Hepatic stellate cell (primary cell): ENCODE data around the gene ASMTL.
"Not testable (repeated sequence)": the region's sequence is repeated elsewhere in the genome, so short reads cannot be mapped to it uniquely, and the experiment has no call there.

Source experiments
- DNase-seq: peaks from one replicate; pipeline ENCODE4 v3.0.0; 2011; ENCODE audit warnings: low spot score

Gene ASMTL, protein sequence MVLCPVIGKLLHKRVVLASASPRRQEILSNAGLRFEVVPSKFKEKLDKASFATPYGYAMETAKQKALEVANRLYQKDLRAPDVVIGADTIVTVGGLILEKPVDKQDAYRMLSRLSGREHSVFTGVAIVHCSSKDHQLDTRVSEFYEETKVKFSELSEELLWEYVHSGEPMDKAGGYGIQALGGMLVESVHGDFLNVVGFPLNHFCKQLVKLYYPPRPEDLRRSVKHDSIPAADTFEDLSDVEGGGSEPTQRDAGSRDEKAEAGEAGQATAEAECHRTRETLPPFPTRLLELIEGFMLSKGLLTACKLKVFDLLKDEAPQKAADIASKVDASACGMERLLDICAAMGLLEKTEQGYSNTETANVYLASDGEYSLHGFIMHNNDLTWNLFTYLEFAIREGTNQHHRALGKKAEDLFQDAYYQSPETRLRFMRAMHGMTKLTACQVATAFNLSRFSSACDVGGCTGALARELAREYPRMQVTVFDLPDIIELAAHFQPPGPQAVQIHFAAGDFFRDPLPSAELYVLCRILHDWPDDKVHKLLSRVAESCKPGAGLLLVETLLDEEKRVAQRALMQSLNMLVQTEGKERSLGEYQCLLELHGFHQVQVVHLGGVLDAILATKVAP

DNA sequence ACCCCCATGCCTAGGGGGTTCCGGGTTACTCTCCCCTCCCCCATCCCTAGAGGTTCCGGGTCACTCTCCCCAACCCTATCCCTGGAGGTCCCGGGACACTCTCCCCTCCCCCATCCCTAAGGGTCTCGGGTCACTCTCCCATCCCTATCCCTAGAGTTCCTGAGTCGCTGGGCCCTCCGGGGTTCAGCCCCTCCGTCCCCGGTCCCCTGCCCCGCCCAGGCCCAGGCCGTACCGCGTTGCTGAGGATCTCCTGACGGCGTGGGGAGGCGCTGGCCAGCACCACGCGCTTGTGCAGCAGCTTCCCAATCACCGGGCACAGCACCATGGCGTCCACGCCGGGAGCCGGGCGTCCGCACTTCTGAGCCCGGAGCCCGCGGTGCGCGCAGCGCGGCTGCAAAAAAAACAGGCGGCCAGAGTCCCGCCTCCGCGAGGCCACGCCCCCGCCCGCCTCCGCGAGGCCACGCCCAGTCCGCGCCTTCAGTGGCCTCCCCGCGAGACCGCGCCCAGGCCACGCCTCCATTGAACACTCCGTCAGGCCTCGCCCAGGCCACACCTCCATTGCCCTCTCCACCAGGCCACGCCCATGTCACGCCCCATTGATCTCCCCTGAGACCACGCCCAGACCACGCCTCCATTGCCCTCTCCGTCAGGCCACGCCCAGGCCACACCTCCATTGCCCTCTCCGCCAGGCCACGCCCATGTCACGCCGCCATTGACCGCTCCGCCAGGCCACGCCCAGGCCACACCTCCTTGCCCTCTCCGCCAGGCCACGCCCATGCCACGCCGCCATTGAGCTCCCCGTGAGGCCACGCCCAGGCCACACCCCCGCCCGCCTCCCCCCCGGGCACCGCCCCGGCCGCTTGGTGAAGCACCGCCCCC, at the start of gene ASMTL:
Gene ASMTL (minus strand): TSS at position 394 of the 879 bp plus-strand sequence. CDS start 69 bp downstream, at position 325.
- peak; percentile 96 for DNase-seq

DNA sequence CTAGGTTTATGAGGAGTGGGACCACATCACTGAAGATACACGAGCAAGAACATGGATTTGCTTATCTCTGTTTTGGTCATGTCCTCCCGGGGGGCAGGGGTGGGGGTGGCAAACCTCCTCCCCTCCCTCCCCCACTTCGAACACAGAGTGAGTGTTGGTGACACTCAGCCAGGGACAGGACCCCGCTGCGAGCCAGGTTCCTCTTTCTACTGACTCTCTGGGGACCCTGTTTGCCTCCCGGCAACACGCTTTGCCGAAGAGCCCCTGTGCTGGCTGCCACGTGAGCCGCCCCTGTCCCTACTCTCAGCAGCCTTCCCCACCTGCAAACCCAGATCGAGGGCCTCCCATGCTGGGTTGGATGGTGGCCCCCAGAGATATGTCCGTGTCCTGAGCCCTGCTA, 49.5 kb upstream of the ASMTL start:
- DNase-seq, result no peak

DNA sequence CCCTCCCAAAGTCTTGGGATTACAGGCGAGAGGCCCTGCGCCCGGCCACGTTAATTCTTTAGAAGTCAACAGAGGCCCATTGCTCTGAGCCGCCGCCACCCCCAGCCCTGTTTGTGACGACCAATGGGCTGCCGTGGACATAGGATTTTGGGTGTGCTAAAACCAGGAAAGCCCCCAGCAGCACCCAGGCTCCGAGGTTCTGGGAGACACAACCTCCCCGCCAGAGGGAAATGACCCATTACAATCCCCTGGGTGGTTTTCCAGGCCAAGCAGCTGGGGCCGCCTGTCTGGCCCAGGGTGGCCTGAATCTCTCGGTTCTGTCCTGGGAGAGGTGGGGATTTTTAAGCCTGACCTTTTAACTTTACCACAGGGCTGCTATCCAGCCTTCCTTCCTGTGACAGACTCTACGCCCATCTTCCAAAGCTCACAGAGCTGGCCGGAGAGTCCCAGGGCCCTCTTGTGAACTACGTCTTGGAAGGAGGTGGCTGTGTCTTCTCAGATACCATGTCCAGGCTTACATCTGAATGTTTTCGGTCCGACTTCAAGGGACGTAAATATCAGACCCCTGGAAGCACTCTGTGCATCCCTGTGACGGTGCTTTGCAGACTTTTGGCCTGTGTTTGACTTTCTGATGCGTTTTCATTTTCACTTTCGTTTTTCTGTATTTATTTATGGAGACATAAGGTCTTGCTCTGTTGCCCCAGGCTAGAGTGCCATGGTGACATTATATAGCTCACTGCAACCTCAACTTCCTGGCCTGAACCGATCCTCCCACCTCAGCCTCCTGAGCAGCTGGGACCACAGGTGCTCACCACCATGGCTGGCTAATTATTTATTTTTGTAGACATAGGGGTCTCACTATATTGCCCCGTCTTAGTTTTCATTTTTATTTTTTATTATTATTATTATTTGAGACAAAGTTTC, 48.3 kb upstream of the ASMTL start:
- no peak for DNase-seq

DNA sequence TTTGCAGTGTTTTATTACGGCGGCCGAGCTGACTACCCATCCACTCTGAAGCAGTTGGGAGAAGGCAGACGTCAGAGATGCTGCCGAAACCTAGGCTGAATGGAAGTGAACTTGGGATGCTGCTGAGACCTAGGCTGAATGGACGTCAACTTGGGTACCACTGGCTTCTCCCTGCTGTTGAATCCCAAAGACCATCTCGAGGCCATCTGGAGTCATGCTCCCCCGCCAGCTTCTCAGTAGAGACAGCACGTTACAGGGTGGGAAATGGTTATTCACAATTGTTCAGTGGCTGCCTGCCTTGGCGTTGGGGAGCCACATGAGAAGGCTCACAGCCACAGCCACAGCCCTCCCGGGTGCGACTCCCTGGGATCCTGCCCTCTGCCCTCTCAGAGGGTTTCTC, 43.4 kb upstream of the ASMTL start:
- DNase-seq, result no peak

DNA sequence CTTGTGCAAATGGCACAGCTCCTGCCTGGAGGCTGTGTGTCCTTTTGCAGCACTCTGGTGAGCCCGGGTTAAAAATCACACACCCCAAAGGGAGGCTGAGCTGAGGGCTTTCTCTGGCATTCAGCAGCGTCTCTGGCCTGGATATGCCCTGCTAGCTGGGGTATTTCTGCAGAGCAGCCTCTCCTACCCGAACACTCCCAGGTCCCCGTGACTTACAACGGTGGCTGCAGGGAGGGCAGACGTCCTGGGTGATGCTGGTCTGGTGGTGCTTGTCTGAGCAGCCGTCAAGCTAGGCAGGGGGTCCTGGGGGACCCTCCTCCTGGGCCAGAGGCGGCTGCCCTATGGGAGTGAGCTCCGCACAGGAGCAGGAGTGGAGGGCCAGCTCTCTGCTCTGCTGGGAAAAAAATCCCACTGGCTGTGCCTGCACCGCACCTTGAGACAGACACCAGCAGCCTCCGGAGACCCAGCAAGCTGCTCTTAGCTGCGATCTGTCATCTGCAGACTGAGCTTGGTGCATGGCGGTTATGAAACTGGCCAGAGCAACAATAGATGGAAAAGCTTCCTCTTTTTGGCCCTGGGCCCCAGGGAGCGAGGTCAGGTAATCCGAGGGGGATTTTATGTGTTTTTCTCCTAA, 41.3 kb upstream of the ASMTL start:
- DNase-seq, result no peak

DNA sequence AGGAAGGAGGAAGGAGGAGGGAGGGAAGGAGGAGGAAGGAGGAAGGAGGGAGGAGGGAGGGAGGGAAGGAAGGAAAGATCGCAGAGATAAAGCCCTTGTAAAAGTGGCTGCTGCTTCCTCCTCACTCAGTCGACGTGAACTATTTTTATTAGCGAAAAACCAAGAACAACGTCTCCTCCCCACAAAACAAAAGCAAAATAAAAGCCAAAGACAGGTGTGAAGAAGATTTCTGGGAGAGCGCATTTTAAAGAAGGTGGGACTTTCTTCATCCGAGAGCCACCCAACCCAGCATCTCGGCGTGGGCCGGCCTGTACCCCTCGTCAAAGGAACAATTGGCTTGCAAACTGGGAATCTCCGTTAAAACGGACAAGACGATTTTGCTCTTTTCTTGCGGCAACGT, 40.7 kb upstream of the ASMTL start:
- no peak for DNase-seq

DNA sequence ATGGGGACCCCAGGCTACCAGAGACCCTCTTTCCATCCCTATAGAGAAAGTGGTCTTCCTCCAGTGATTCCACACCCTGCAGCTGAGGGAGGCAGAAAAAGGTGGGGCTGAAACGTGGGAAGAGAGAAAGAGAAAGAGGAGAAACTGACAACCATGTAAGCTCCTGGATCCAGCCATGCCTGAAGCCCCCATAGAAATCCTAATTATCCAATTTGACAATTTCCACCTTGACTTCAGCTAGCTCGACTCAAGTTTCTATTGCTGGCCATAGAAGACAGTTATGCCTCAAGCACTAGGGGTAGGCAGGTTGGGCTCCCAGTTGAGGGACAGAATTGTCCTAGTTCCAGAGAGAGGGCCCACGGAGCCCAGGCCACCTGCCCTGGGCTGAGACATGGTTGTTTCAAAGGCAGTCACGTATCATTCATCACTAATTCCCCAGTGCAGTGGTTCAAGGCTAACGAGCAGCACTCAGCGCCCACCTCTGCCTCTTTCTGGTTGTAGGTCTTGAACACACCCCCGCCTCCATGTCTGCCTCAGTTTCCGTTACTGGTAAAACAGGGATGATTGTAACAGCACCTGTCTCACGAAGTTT, 39.8 kb upstream of the ASMTL start:
- DNase-seq, result no peak

DNA sequence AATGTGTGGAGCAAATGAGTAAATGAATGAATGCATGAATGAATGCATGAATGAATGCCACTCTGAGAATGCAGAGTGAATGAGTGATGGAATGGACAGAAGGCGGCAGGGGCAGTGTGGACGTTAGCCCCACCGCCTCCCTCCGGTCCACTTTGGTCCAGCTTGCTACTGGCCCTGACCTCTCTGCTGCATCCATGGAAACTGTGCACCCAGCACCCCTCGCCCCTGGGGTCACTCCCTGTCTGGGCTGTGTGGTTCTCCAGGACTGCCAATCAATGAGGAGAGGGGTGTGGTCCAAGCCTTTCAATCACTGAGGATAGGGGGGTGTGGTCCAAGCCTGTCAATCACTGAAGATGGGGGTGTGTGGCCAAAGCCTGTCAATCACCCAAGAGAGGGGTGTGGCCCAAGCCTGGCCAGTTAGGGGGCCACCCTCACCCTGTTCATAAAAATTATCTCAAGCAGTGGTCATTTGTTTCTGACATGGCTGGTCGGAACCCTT, 39.2 kb upstream of the ASMTL start:
- DNase-seq, result peak; percentile 31

DNA sequence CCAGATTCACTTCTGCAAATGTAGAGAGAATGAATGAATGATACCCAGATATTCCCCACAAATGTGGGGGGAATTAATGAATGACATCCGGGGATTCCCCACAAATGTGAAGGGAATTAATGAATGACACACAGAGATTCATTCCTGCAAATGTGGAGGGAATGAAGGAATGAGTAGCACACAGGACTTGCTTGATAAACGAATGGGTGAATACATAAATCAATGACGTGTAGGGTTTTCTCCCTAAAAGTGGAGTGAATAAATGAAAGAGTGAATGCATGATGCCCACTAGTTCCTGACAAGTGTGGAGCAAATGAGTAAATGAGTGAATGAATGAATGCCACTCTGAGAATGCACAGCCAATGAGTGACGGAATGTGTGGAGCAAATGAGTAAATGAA, 38.5 kb upstream of the ASMTL start:
- not testable (repeated sequence) for DNase-seq

DNA sequence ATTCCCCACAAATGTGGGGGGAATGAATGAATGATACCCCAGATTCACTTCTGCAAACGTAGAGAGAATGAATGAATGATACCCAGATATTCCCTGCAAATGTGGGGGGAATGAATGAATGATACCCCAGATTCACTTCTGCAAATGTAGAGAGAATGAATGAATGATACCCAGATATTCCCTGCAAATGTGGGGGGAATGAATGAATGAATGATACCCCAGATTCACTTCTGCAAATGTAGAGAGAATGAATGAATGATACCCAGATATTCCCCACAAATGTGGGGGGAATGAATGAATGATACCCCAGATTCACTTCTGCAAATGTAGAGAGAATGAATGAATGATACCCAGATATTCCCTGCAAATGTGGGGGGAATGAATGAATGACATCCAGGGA, 38.0 kb upstream of the ASMTL start:
- DNase-seq, result not testable (repeated sequence)

DNA sequence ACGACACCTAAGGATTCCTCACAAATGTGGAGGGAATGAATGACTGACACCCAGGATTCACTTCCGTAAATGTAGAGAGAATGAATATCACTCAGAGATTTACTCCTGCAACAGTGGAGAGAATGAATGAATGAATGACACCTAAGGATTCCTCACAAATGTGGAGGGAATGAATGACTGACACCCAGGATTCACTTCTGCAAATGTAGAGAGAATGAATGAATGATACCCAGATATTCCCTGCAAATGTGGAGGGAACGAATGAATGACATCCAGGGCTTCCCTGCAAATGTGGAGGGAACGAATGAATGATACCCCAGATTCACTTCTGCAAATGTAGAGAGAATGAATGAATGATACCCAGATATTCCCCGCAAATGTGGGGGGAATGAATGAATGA, 36.6 kb upstream of the ASMTL start:
- not testable (repeated sequence) for DNase-seq

DNA sequence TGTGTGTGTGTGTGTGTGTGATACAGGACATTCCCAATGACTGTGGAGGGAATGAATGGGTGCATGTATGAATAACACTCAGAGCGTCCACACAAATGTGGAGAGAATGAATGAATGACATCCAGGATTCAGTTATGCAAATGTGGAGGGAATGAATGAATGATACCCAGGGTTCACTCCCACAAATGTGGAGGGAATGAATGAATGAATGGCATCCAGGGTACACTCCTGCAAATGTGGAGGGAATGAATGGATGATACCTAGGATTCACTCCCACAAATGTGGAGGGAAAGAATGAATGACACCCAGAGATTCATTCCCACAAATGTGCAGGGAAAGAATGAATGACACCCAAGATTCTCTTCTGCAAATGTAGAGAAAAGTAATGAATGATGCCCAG, 36.0 kb upstream of the ASMTL start:
- DNase-seq, result no peak

DNA sequence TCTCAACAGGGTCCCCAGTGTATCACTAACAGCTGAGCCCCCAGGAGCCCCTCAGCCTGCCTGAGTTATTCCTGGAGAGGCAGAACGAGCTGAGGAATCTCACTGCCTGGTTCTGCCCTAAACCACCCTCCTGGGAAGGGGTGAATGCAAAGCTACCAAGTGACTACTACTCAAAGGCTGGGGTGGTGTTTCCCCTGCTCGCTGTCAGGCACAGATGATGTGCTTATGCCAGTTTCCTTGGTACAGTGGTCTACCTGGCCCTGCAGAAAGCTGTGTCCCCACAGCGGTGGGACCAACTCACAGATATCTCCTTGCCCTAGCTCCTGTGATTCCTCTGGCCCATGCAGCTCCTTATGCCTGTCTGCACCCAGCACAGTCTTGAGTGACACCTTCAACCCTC, 35.4 kb upstream of the ASMTL start:
- DNase-seq, result no peak

DNA sequence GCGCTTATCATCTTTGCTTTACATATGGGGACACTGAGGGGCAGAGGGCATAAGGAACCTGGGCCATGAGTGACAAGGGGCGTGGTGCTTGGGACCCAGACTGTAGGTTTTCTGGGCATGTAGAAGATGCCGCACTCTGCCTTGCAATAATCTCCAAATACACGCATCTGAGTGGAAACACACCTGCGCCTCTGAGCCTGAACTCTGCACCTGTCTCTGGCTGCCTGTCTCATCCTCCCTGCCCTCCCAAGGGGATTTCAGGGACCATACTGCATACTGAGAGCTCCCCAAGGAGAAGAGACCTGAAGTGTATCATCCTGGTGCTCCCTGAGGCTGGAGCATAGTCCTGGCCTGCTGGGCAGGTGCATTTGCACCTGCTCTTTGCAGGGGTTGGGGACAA, 34.7 kb upstream of the ASMTL start:
- DNase-seq, result no peak

DNA sequence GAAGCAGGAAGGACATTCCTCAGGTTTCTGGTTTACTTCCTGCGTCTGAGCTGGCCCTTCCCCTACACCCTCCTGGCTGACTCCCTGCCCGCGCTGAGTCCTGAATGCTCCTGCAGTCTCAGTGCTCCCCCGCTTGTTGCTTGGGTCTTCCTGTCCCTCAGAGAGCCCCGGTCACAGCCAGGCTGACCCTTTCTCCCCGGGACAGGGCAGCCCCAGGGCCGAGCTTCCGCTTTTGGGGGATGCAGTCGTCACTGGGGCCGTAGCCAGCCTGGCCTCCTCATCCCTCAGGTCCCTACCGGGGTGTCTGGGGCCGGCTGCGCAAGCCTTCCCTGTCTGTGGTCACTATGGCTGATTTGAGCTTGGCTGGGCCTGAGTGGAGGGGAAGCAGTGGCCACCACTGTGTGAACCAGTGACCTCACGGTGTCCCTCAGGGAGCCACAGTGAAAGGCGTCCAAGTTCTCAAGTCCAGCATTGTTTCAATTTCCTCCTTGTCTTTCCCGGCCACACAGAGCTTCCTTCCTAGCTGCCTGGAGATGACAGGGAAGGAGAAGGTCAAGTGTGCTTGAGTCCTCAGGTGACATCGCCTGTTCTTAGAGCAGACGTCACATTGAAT, 34.1 kb upstream of the ASMTL start:
- no peak for DNase-seq

DNA sequence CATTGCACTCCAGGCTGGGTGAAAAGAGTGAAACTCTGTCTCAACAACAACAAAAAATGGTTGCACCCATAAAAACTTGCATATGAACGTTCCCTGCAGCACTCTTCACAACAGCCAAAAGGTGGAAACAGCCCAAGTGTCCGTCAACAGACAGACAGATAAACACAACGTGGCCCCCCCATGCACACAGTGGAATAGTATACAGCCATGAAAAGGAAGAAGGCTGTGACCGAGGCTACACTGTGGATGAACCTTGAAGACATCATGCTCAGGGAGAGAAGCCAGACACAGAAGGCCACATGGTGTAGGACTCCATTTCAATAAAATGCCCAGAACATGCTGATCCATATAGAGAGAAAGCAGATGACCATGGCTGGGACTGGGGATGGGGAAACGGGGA, 33.5 kb upstream of the ASMTL start:
- no peak for DNase-seq

DNA sequence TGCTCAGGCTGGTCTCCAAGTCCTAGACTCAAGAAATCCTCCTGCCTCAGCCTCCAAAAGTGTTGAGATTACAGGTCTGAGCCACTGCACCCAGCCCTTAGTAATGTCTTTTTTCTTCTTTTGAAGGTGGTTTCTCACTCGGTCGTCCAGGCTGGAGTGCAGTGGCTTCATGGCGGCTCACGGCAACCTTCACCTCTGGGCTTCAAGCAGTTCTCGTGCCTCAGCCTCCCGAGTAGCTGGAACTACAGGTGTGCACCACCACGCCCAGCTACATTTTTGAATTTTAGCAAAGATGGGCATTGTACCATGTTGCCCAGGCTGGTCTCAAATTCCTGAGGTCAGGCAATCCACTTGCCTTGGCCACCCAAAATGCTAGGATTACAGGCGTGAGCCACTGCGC, 32.3 kb upstream of the ASMTL start:
- no peak for DNase-seq

DNA sequence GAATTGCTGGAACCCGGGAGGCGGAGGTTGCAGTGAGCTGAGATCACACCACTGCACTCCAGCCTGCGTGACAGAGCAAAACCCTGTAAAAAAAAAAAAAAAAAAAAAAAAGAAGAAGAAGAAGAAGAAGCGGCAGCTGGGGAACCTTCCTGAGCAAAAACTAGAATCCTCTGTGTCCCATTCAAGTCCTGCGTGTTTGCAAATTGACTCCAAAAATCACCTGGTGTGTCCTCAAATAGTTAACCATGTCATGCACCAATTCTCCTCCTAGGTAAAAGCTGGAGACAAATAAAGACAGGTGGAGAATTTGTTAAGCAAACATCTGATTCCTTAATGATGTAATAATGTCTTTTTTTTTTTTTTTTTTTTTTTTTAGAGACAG, 31.9 kb upstream of the ASMTL start:
- DNase-seq, result no peak

DNA sequence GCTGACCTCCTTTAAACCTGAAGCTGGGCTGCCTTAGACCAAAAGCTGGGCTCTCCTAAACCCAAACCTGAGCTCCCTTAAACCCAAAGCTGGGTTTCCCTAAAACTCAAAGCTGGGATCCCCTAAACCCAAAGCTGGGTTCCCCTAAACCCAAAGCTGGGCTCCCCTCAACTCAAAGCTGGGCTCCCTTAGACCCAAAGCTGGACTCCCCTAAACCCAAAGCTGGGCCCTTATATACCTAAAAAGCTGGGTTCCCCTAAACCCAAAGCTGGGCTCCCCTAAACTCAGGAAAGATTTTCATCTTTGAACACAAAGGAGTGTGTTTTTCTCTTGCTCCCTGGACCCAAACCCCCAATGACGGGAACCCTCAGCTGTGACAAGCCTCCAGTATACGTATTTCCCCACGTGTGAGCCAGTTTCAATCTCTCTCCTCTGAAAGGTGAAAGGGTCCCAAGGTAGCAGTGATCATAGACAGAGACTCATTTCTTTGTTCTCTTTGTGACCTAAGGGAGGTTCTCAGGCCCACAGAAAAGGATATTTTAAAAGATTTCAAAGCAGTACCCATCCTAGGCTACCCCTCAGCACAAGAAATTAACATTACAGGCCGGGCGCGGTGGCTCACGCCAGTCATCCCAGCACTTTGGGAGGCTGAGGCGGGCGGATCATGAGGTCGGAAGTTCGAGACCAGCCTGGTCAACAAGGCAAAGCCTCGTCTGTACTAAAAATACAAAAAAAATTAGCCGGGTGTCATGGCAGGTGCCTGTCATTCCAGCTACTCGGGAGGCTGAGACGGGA, 31.3 kb upstream of the ASMTL start:
- DNase-seq, result no peak
